Measurements from ENCODE around the gene SDF4.

DNA sequence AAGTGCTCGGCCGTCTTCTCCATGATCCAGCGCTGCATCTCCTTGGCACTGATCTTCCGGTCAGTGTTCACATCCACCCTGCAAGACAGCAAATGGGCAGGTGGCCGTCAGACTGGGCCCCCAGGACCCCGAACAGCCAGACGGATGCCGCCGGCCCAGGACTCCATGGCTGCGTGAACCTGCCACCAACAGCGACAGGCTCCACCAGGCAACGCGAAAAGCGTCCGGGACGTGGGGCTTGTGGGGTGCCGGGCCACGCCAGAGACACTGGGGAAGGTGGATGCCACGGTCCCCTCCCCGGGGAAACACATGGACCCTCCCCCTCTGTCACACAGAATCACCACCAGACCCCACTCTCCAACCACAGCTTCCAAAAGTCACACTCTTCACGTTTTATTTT, 7.9 kb downstream of the SDF4 start:
- TF ChIP-seq CTCF (IDR thresholded peaks at IDR 0.05; ENCODE audit: insufficient read depth, low read length, poor library complexity, severe bottlenecking) (no peak), EZH2phosphoT487 (conservative IDR thresholded peaks at IDR 0.05; ENCODE audit: low read length) (no peak)

Measured in SU-DHL-6 (cell line).